GM21360 (cell line): Measurements from ENCODE around the gene PAX7.
"Not testable (repeated sequence)": the region's sequence is repeated elsewhere in the genome, so short reads cannot be mapped to it uniquely, and the experiment has no call there.

Source experiments
- ATAC-seq: cut with Tn5 transposase; IDR thresholded peaks from one replicate; pipeline ENCODE4 v1.9.1; 2021; ENCODE audit warnings: mild to moderate bottlenecking, moderate library complexity; ENCODE audit not compliant: unreplicated experiment

Gene PAX7

GRCh38 chr1:18724801-18725200 lies 94.2 kb downstream of the PAX7 start:
- no peak for ATAC-seq

GRCh38 chr1:18725231-18725895 lies 94.7 kb downstream of the PAX7 start:
- ATAC-seq, result no peak

- no peak for ATAC-seq
These were observed 95.7 kb downstream of the PAX7 start for GRCh38 chr1:18726368-18726767.

GRCh38 chr1:18727956-18728355 lies 97.3 kb downstream of the PAX7 start:
- ATAC-seq, result no peak

GRCh38 chr1:18730321-18730720 lies 99.7 kb downstream of the PAX7 start:
- no peak for ATAC-seq

GRCh38 chr1:18731148-18731547 lies 100.5 kb downstream of the PAX7 start:
- no peak for ATAC-seq

- ATAC-seq, result no peak
These were observed 101.1 kb downstream of the PAX7 start for GRCh38 chr1:18731591-18732235.

GRCh38 chr1:18732686-18733085 lies 102.0 kb downstream of the PAX7 start:
- ATAC-seq, result no peak

GRCh38 chr1:18734001-18734400 lies 103.4 kb downstream of the PAX7 start:
- ATAC-seq, result no peak

- ATAC-seq, result no peak
These were observed 104.0 kb downstream of the PAX7 start for GRCh38 chr1:18734461-18735223.

- ATAC-seq, result no peak
These were observed 104.8 kb downstream of the PAX7 start for GRCh38 chr1:18735224-18735997.

- no peak for ATAC-seq
These were observed 106.3 kb downstream of the PAX7 start for GRCh38 chr1:18736958-18737357.

GRCh38 chr1:18738126-18738525 lies 107.5 kb downstream of the PAX7 start:
- ATAC-seq, result no peak

GRCh38 chr1:18738617-18739016 lies 108.0 kb downstream of the PAX7 start:
- no peak for ATAC-seq

GRCh38 chr1:18739408-18739807 lies 108.8 kb downstream of the PAX7 start:
- no peak for ATAC-seq

- ATAC-seq, result no peak
These were observed 109.3 kb downstream of the PAX7 start for GRCh38 chr1:18739897-18740296.

GRCh38 chr1:18740617-18741016 lies 110.0 kb downstream of the PAX7 start:
- ATAC-seq, result no peak

GRCh38 chr1:18743233-18743632 lies 112.6 kb downstream of the PAX7 start:
- no peak for ATAC-seq

- not testable (repeated sequence) for ATAC-seq
These were observed 113.7 kb downstream of the PAX7 start for GRCh38 chr1:18744381-18744780.

- no peak for ATAC-seq
These were observed 116.3 kb downstream of the PAX7 start for GRCh38 chr1:18746981-18747380.

- ATAC-seq, result no peak
These were observed 117.0 kb downstream of the PAX7 start for GRCh38 chr1:18747671-18748070.
